Endothelial cell of umbilical vein (primary cell): Measurements from ENCODE around the gene SSH2. TPM values are rescaled to one million over a fixed set of nuclear protein-coding genes. Genes with fewer than 3 reads are reported as not detected.

Experiments
- BruUV-seq: library from RNA; stranded (reverse); fragments of 400-500 nt; replicated peaks from 2 replicates; lab custom pipeline; 2021; lab: Mats Ljungman, UMichigan
- CTCF ChIA-PET: fragments of 300-600, 350-600 bp; sonication (Branson Sonifier 250); formaldehyde crosslinking; loops from one replicate; lab custom pipeline; 2021; ENCODE audit warnings: antibody characterized with exemption, inconsistent platforms; lab: Charles Lee
- POLR2A ChIA-PET: fragments of 300-600, 350-600 bp; sonication (Branson Sonifier 250); formaldehyde crosslinking; loops from one replicate; lab custom pipeline; 2021; ENCODE audit warnings: antibody characterized with exemption, inconsistent platforms; lab: Charles Lee
- DNase-seq: peaks from one replicate; pipeline ENCODE4 v3.0.0-alpha.2; 2011; ENCODE audit warnings: low read depth, low spot score
- FAIRE-seq: peaks from 2 replicates; lab custom pipeline; 2011; peaks lifted over from hg19 to GRCh38; lab: Jason Lieb, UNC
- H2AFZ ChIP-seq: 2 replicates; pipeline ENCODE4 v1.6.0; 2012; ENCODE audit warnings: low read depth, low read length, control low read depth, inconsistent platforms
- H3K27ac ChIP-seq: 2 replicates; pipeline ENCODE4 v1.5.1; 2011; ENCODE audit warnings: low read depth, mild to moderate bottlenecking, control low read depth, low read length, moderate library complexity; ENCODE audit not compliant: insufficient read depth
- H3K27me3 ChIP-seq, 2 experiments: 2 replicates each; pipeline versions ENCODE4 v1.6.0 to v1.6.1; 2011; ENCODE audit warnings: low read length in 2 of 2, mixed read lengths in 1 of 2; ENCODE audit not compliant: control insufficient read depth in 2 of 2, insufficient read depth in 2 of 2
- H3K36me3 ChIP-seq, 2 experiments: 2 replicates in 1 of 2; 3 replicates in 1 of 2; pipeline ENCODE4 v1.5.1; 2011; ENCODE audit warnings: low read length in 2 of 2, mild to moderate bottlenecking in 1 of 2, moderate library complexity in 1 of 2; ENCODE audit not compliant: control insufficient read depth in 2 of 2, insufficient read depth in 2 of 2; ENCODE audit errors: extremely low read depth in 1 of 2
- H3K4me1 ChIP-seq: 3 replicates; pipeline ENCODE4 v1.5.1; 2011; ENCODE audit warnings: mild to moderate bottlenecking, low read length; ENCODE audit not compliant: control insufficient read depth, insufficient read depth; ENCODE audit errors: extremely low read depth
- H3K4me2 ChIP-seq: 2 replicates; pipeline ENCODE4 v1.6.1; 2011; ENCODE audit warnings: low read length, control low read depth, mixed read lengths; ENCODE audit not compliant: insufficient read depth
- H3K4me3 ChIP-seq, 3 experiments: fragments of 200-600 bp in 1 of 3; sonication (generic), shearing (Covaris generic) in 1 of 3; replicated peaks in 1 of 3; 2 replicates each; pipeline ENCODE4 v1.5.1; 2011 to 2016; ENCODE audit warnings: control low read depth in 3 of 3, low read length in 3 of 3, mild to moderate bottlenecking in 2 of 3, inconsistent platforms in 1 of 3, low read depth in 1 of 3, moderate library complexity in 1 of 3; ENCODE audit not compliant: insufficient read depth in 1 of 3
- H3K79me2 ChIP-seq: 2 replicates; pipeline ENCODE4 v1.6.0; 2012; ENCODE audit warnings: low read length, inconsistent platforms; ENCODE audit not compliant: control insufficient read depth, insufficient read depth
- H3K9ac ChIP-seq: replicated peaks from 2 replicates; pipeline ENCODE3; 2011; ENCODE audit warnings: low read length, control low read depth; ENCODE audit not compliant: insufficient read depth; ENCODE audit errors: extremely low read depth
- H3K9me1 ChIP-seq: replicated peaks from 3 replicates; pipeline ENCODE4 v1.6.0; 2011; ENCODE audit warnings: mild to moderate bottlenecking, low read length; ENCODE audit not compliant: control insufficient read depth, insufficient read depth; ENCODE audit errors: extremely low read depth
- H3K9me3 ChIP-seq: replicated peaks from 2 replicates; pipeline ENCODE4 v1.5.1; 2012; ENCODE audit warnings: low read length, inconsistent platforms; ENCODE audit not compliant: control insufficient read depth, insufficient read depth
- H4K20me1 ChIP-seq: replicated peaks from 2 replicates; pipeline ENCODE3; 2011; ENCODE audit warnings: mild to moderate bottlenecking, low read length; ENCODE audit not compliant: control insufficient read depth, insufficient read depth; ENCODE audit errors: extremely low read depth
- EZH2 ChIP-seq: IDR thresholded peaks from 2 replicates; pipeline ENCODE4 v1.6.1; 2012; ENCODE audit warnings: borderline replicate concordance, low read depth, mild to moderate bottlenecking, moderate library complexity, low read length, inconsistent platforms; ENCODE audit not compliant: severe bottlenecking
- FOS ChIP-seq: IDR thresholded peaks from 2 replicates; pipeline ENCODE4 v1.6.1; 2011; ENCODE audit warnings: mild to moderate bottlenecking, low read length, moderate library complexity, borderline replicate concordance; ENCODE audit not compliant: insufficient read depth
- GATA2 ChIP-seq: IDR thresholded peaks from 2 replicates; pipeline ENCODE4 v1.7.0; 2011; ENCODE audit warnings: low read depth, mild to moderate bottlenecking, moderate library complexity, mixed read lengths, low read length; ENCODE audit not compliant: insufficient read length, insufficient read depth
- JUN ChIP-seq: IDR thresholded peaks from 2 replicates; pipeline ENCODE4 v1.6.1; 2011; ENCODE audit warnings: borderline replicate concordance, low read depth; ENCODE audit not compliant: insufficient read length, insufficient read depth
- MYC ChIP-seq: IDR thresholded peaks from one replicate; pipeline ENCODE4 v1.6.1; 2011; ENCODE audit warnings: mild to moderate bottlenecking, low read depth, low read length
- POLR2A ChIP-seq: IDR thresholded peaks from 2 replicates; pipeline ENCODE4 v1.6.1; 2012; ENCODE audit warnings: low read depth, mild to moderate bottlenecking, control low read depth, low read length
- POLR2AphosphoS5 ChIP-seq: IDR thresholded peaks from 2 replicates; pipeline ENCODE4 v1.6.1; 2012; ENCODE audit warnings: low read depth, mild to moderate bottlenecking, control low read depth, low read length, moderate library complexity; ENCODE audit not compliant: insufficient read depth
- dilution Hi-C: fragments of 300-500 bp; cut with MboI; formaldehyde crosslinking; loops from one replicate; pipeline ENCODE4 v1.15.0; 2019; ENCODE audit warnings: low sequenced_read_pairs; ENCODE audit not compliant: extremely low pct_ligation_motif_present
- intact Hi-C: fragments of 100-400 bp; cut with micrococcal nuclease; formaldehyde crosslinking; loops from one replicate; pipeline ENCODE4 v1.10.0; 2022
- polyA plus RNA-seq, 4 experiments: library from polyadenylated mRNA; depleted of rRNA in 3 of 4; stranded (reverse) in 3 of 4; unstranded in 1 of 4; fragments of >200 nt; gene quantifications; 2 replicates each; pipeline versions ENCODE4 v1.2.1 to v1.2.3, GENCODE V29; 2011 to 2012; ENCODE audit warnings: missing spikeins in 1 of 4
- total RNA-seq: library from RNA; stranded (reverse); gene quantifications from 2 replicates; pipeline ENCODE4 v1.2.3, GENCODE V29; 2021
- TF ChIP-seq, protein P1 (sequence below), 2 donors: IDR thresholded peaks; 1 replicate in 1 of 2; 2 replicates in 1 of 2; pipeline ENCODE4 v1.5.1; 2011; ENCODE audit warnings: low read length in 2 of 2, mild to moderate bottlenecking in 2 of 2, moderate library complexity in 2 of 2, control low read depth in 1 of 2, inconsistent platforms in 1 of 2, low read depth in 1 of 2; ENCODE audit not compliant: insufficient read depth in 1 of 2; ENCODE audit errors: extremely low read depth in 1 of 2
- TF ChIP-seq, protein P2 (sequence below): IDR thresholded peaks from 2 replicates; pipeline ENCODE4 v1.6.1; 2011; ENCODE audit not compliant: insufficient read depth, insufficient read length

Gene SSH2
- total and polyA plus RNA-seq, 2 donors (not counting 3 experiments of a cell fraction or from before 2014, with no cell fraction given), result 24.6 to 60.9 TPM

DNA sequence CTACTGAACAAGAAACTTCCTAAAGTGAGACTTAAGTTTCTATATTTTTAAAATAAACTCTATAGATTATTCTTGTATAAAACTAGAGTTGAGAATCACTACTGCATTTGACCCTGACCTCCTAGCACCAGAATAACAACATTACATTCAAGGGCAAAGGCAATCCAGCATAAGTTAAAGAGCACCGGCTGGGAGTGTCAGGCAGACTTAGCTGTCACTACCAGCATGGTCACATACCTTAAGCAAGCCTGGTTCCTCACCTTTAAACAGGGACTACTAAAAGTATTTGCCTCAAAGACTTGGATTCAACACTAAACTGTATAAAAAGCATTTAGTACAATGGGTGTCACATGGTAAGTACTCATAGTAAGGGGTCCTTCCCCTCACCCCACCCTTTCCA, 90.4 kb downstream of the SSH2 start:
- DNase-seq (no peak), FAIRE-seq (no peak)
- no peaks in the 10 kb centered on the region for H3K9me3 ChIP-seq
- TF ChIP-seq MYC, result no peak
- TF ChIP-seq, protein P1, sequence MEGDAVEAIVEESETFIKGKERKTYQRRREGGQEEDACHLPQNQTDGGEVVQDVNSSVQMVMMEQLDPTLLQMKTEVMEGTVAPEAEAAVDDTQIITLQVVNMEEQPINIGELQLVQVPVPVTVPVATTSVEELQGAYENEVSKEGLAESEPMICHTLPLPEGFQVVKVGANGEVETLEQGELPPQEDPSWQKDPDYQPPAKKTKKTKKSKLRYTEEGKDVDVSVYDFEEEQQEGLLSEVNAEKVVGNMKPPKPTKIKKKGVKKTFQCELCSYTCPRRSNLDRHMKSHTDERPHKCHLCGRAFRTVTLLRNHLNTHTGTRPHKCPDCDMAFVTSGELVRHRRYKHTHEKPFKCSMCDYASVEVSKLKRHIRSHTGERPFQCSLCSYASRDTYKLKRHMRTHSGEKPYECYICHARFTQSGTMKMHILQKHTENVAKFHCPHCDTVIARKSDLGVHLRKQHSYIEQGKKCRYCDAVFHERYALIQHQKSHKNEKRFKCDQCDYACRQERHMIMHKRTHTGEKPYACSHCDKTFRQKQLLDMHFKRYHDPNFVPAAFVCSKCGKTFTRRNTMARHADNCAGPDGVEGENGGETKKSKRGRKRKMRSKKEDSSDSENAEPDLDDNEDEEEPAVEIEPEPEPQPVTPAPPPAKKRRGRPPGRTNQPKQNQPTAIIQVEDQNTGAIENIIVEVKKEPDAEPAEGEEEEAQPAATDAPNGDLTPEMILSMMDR (IDR thresholded peaks at IDR 0.05; ENCODE audit: extremely low read depth in 1 of 2, insufficient read depth in 1 of 2, low read depth in 1 of 2, low read length in 2 of 2), result no peak
- TF ChIP-seq POLR2A, result no peak
- TF ChIP-seq JUN, result no peak
- TF ChIP-seq FOS, result no peak
- TF ChIP-seq, protein P2, sequence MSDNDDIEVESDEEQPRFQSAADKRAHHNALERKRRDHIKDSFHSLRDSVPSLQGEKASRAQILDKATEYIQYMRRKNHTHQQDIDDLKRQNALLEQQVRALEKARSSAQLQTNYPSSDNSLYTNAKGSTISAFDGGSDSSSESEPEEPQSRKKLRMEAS, result no peak
- no peak for TF ChIP-seq POLR2AphosphoS5
- no peak for TF ChIP-seq GATA2
- no peak for TF ChIP-seq EZH2
- BruUV-seq, result no TSS peak
- H3K36me3 ChIP-seq, result no peaks in the 10 kb centered on the region
- no peaks in the 10 kb centered on the region for H3K79me2 ChIP-seq
- H3K27ac ChIP-seq, result no peak overlapping the region
- ChIA-PET CTCF (interaction anchor here (1.5 to 2.2 kb wide), 2 partner anchors 9 to 91 kb away, joined by 4 to 8 read pairs; partner anchors contain the start of gene SSH2), POLR2A (no interaction called here)
- no peaks in the 10 kb centered on the region for H4K20me1 ChIP-seq
- no peaks in the 10 kb centered on the region for H3K9me1 ChIP-seq
- no peak overlapping the region for H3K4me2 ChIP-seq
- no peak overlapping the region for H2AFZ ChIP-seq
- no peak overlapping the region for H3K4me3 ChIP-seq
- H3K9ac ChIP-seq, result no peak overlapping the region
- intact Hi-C loops (no loop called here), dilution Hi-C loops (no loop called here)
- H3K27me3 ChIP-seq, result no peaks in the 10 kb centered on the region
- H3K4me1 ChIP-seq, result peaks cover 7% of the 10 kb centered on the region
